OCI-LY1 (cell line): ENCODE results near the gene ITLN1.

Experiments
- EZH2 ChIP-seq: fragments of 200-600 bp; sonication (generic), shearing (Covaris generic); IDR thresholded peaks from 2 replicates; pipeline ENCODE4 v1.8.0; 2017; ENCODE audit warnings: borderline replicate concordance, mixed run types, mild to moderate bottlenecking, antibody characterized with exemption, low read length, moderate library complexity, mixed read lengths
- TF ChIP-seq, protein P1 (sequence below): fragments of 200-600 bp; sonication (generic), shearing (Covaris generic); IDR thresholded peaks from 2 replicates; pipeline ENCODE4 v1.5.1; 2017; ENCODE audit warnings: mild to moderate bottlenecking, antibody characterized with exemption, low read length, moderate library complexity, mixed read lengths

DNA sequence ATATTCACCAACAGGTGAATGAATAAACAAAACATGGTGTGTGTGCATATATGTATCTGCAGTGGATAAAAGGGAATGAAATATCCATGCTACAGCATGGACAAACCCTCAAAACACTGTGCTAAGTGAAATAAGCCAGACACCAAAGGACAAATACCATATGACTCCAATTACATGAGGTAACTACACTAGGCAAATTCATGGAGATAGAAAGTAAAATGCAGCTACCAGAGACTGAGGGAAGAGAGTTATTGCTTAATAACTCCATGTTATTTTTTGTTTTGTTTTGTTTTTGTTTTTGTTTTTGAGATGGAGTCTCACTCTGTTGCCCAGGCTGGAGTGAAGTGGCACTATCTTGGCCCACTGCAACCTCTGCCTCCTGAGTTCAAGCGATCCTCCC lies 2.4 kb downstream of the ITLN1 start:
- TF ChIP-seq, protein P1, sequence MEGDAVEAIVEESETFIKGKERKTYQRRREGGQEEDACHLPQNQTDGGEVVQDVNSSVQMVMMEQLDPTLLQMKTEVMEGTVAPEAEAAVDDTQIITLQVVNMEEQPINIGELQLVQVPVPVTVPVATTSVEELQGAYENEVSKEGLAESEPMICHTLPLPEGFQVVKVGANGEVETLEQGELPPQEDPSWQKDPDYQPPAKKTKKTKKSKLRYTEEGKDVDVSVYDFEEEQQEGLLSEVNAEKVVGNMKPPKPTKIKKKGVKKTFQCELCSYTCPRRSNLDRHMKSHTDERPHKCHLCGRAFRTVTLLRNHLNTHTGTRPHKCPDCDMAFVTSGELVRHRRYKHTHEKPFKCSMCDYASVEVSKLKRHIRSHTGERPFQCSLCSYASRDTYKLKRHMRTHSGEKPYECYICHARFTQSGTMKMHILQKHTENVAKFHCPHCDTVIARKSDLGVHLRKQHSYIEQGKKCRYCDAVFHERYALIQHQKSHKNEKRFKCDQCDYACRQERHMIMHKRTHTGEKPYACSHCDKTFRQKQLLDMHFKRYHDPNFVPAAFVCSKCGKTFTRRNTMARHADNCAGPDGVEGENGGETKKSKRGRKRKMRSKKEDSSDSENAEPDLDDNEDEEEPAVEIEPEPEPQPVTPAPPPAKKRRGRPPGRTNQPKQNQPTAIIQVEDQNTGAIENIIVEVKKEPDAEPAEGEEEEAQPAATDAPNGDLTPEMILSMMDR, result no peak
- TF ChIP-seq EZH2, result no peak
